GM12878 (cell line): ENCODE measurements around the gene NPAS3. TPM values are rescaled to one million over a fixed set of nuclear protein-coding genes. Genes with fewer than 3 reads are reported as not detected.

Source experiments
- ATAC-seq: fragments of 200-7000 bp; cut with Tn5 transposase; 3 replicates; pipeline ENCODE4 v1.9.1; 2020; ENCODE audit warnings: mild to moderate bottlenecking, moderate library complexity
- BruUV-seq: library from RNA; stranded (reverse); fragments of 400-500 nt; replicated peaks from 2 replicates; lab custom pipeline; 2021; lab: Mats Ljungman, UMichigan
- CTCF ChIA-PET: fragments of 300-600 bp; sonication (Branson Sonifier 250); formaldehyde crosslinking; extraction: SDS; loops from one replicate; lab custom pipeline; 2021; ENCODE audit warnings: inconsistent platforms; lab: Yijun Ruan, JAX
- POLR2A ChIA-PET: fragments of 350-600 bp; formaldehyde crosslinking; extraction: SDS; loops from one replicate; lab custom pipeline; 2021; ENCODE audit warnings: inconsistent platforms; lab: Charles Lee
- RAD21 ChIA-PET: fragments of 300-600 bp; sonication (Branson Sonifier 250); formaldehyde crosslinking; loops from one replicate; lab custom pipeline; 2023; ENCODE audit warnings: antibody characterized with exemption; ENCODE audit not compliant: unreplicated experiment; lab: Charles Lee
- SMC1A ChIA-PET: fragments of 300-600 bp; sonication (Branson Sonifier 250); formaldehyde crosslinking; loops from one replicate; lab custom pipeline; 2023; ENCODE audit not compliant: unreplicated experiment, uncharacterized antibody; lab: Charles Lee
- DNase-seq: peaks from one replicate; pipeline ENCODE4 v3.0.0-alpha.2; 2011; ENCODE audit warnings: low read depth, low spot score
- FAIRE-seq: peaks from 3 replicates; lab custom pipeline; 2011; peaks lifted over from hg19 to GRCh38; lab: Jason Lieb, UNC
- H2AFZ ChIP-seq: 2 replicates; pipeline ENCODE4 v1.6.0; 2011; ENCODE audit warnings: low read depth, low read length, control low read depth; ENCODE audit not compliant: control insufficient read depth
- H3K27ac ChIP-seq: 2 replicates; pipeline ENCODE4 v1.5.1; 2011; ENCODE audit warnings: control low read depth; ENCODE audit not compliant: control insufficient read depth, insufficient read depth
- H3K27me3 ChIP-seq, 2 experiments: replicated peaks in 1 of 2; 2 replicates each; pipeline versions ENCODE4 v1.6.0 to v1.6.1; 2011; ENCODE audit warnings: low read length in 1 of 2; ENCODE audit not compliant: control insufficient read depth in 2 of 2, insufficient read depth in 2 of 2
- H3K36me3 ChIP-seq, 2 experiments: 2 replicates each; pipeline ENCODE4 v1.5.1; 2011; ENCODE audit warnings: low read length in 1 of 2; ENCODE audit not compliant: control insufficient read depth in 2 of 2, insufficient read depth in 2 of 2
- H3K4me1 ChIP-seq: 2 replicates; pipeline ENCODE4 v1.6.1; 2011; ENCODE audit warnings: mild to moderate bottlenecking, low read length, moderate library complexity, mixed read lengths; ENCODE audit not compliant: control insufficient read depth, insufficient read depth
- H3K4me2 ChIP-seq: 2 replicates; pipeline ENCODE4 v1.6.0; 2011; ENCODE audit warnings: control low read depth; ENCODE audit not compliant: control insufficient read depth, insufficient read depth
- H3K4me3 ChIP-seq: fragments of 200-600 bp; sonication (generic); 2 replicates; pipeline ENCODE4 v1.5.1; 2016
- H3K79me2 ChIP-seq: 2 replicates; pipeline ENCODE4 v1.6.0; 2011; ENCODE audit warnings: low read length; ENCODE audit not compliant: control insufficient read depth, insufficient read depth
- H3K9ac ChIP-seq: 2 replicates; pipeline ENCODE4 v1.8.0; 2011; ENCODE audit warnings: low read length, control low read depth, mixed read lengths; ENCODE audit not compliant: control insufficient read depth, insufficient read depth
- H3K9me3 ChIP-seq: replicated peaks from 3 replicates; pipeline ENCODE4 v1.5.1; 2011; ENCODE audit warnings: mild to moderate bottlenecking, low read length; ENCODE audit not compliant: control insufficient read depth, insufficient read depth
- H4K20me1 ChIP-seq: 2 replicates; pipeline ENCODE4 v1.6.0; 2011; ENCODE audit not compliant: control insufficient read depth, insufficient read depth
- CBFB ChIP-seq: IDR thresholded peaks from 2 replicates; pipeline ENCODE4 v1.6.1; 2016; ENCODE audit warnings: antibody characterized with exemption, low read depth
- CREB1 ChIP-seq: IDR thresholded peaks from 2 replicates; pipeline ENCODE4 v1.6.1; 2012; ENCODE audit warnings: low read depth, mild to moderate bottlenecking, inconsistent platforms
- EED ChIP-seq: sonication (generic); IDR thresholded peaks from 2 replicates; pipeline ENCODE4 v1.6.1; 2016; ENCODE audit warnings: antibody characterized with exemption, low read depth
- IKZF2 ChIP-seq, 2 experiments: fragments of 450-650 bp; IDR thresholded peaks; 2 replicates each; pipeline ENCODE4 v1.6.1; 2017; ENCODE audit warnings: mild to moderate bottlenecking in 2 of 2, moderate library complexity in 2 of 2
- SP1 ChIP-seq: IDR thresholded peaks from one replicate; pipeline ENCODE4 v1.6.1; 2011; ENCODE audit warnings: low read depth, low read length
- SUZ12 ChIP-seq: fragments of 200-600 bp; sonication (generic); IDR thresholded peaks from one replicate; pipeline ENCODE4 v1.6.1; 2018; ENCODE audit warnings: antibody characterized with exemption, mild to moderate bottlenecking; ENCODE audit not compliant: unreplicated experiment
- TCF12 ChIP-seq: IDR thresholded peaks from 2 replicates; pipeline ENCODE4 v1.6.1; 2011; ENCODE audit warnings: low read depth, mild to moderate bottlenecking, low read length
- ZNF207 ChIP-seq: fragments of 450-650 bp; IDR thresholded peaks from 2 replicates; pipeline ENCODE4 v1.6.1; 2014; ENCODE audit warnings: antibody characterized with exemption, mild to moderate bottlenecking, borderline replicate concordance
- in situ Hi-C: fragments of 300-500 bp; cut with MboI; formaldehyde crosslinking; loops from 9 replicates; pipeline ENCODE4 v1.14.3; 2018; ENCODE audit warnings: mixed read lengths
- intact Hi-C: fragments of 100-400 bp; cut with micrococcal nuclease; formaldehyde crosslinking; loops from one replicate; pipeline ENCODE4 v1.14.2; 2022; ENCODE audit not compliant: unreplicated experiment
- polyA plus RNA-seq, 11 experiments: library from polyadenylated mRNA; depleted of rRNA in 4 of 11; unstranded in 6 of 11; stranded (reverse) in 5 of 11; fragments of >200 nt; fragmentation: Nextera tagmentation in 4 of 11; fragmentation: Illumina TruSeq in 1 of 11; extraction: Ambion mirVana in 4 of 11; extraction: Trizol in 1 of 11; gene quantifications; 1 replicate in 1 of 11; 2 replicates in 10 of 11; pipeline versions ENCODE4 v1.2.1 to v1.2.3, GENCODE V29; 2011 to 2016; ENCODE audit warnings: inconsistent platforms in 2 of 11, missing spikeins in 2 of 11, low read depth in 1 of 11
- total RNA-seq, 4 experiments: library from RNA; depleted of rRNA in 3 of 4; stranded (reverse); fragments of >200 nt in 3 of 4; fragmentation: Illumina TruSeq in 1 of 4; extraction: Trizol in 1 of 4; gene quantifications; 2 replicates each; pipeline versions ENCODE4 v1.2.1 to v1.2.3, GENCODE V29; 2013 to 2021
- TF ChIP-seq, protein P1 (sequence below): fragments of 450-650 bp; formaldehyde crosslinking; IDR thresholded peaks from 2 replicates; pipeline ENCODE4 v1.4.0; 2020; ENCODE audit warnings: mild to moderate bottlenecking, moderate library complexity
- TF ChIP-seq, protein P2 (sequence below): fragments of 450-650 bp; IDR thresholded peaks from 2 replicates; pipeline ENCODE4 v1.6.1; 2018; ENCODE audit warnings: borderline replicate concordance, mild to moderate bottlenecking; ENCODE audit not compliant: partially characterized antibody
- TF ChIP-seq, protein P3 (sequence below): IDR thresholded peaks from 2 replicates; pipeline ENCODE4 v1.6.1; 2012; ENCODE audit warnings: improper control_type of control experiment, low read depth, low read length; ENCODE audit not compliant: insufficient replicate concordance

Gene NPAS3
- total and polyA plus RNA-seq, 10 of the 15 experiments (the other 5 are each of a cell fraction or from before 2014, with no cell fraction given) = under 0.01 to 2.7 (median 0.03) TPM; not detected in 6

DNA sequence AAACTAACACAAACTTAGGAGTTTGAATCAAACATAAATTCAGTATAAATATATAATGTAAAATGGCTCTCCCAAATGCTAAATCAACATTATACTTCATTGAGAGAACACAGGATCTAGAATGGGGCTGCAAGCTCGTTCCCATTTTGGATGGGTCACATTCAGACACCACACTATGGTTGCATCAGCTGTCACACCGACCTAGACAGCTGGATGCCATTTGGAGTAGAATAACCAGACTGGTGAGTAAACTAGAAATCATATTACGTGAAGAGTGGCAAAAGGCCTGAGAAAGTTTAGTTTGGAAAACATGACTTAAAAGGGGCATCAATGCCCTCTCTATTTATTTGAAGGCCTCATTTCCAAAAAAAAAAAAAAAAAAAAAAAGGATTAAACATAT is 430.4 kb downstream of the NPAS3 start (continued):
- TF ChIP-seq, protein P1, sequence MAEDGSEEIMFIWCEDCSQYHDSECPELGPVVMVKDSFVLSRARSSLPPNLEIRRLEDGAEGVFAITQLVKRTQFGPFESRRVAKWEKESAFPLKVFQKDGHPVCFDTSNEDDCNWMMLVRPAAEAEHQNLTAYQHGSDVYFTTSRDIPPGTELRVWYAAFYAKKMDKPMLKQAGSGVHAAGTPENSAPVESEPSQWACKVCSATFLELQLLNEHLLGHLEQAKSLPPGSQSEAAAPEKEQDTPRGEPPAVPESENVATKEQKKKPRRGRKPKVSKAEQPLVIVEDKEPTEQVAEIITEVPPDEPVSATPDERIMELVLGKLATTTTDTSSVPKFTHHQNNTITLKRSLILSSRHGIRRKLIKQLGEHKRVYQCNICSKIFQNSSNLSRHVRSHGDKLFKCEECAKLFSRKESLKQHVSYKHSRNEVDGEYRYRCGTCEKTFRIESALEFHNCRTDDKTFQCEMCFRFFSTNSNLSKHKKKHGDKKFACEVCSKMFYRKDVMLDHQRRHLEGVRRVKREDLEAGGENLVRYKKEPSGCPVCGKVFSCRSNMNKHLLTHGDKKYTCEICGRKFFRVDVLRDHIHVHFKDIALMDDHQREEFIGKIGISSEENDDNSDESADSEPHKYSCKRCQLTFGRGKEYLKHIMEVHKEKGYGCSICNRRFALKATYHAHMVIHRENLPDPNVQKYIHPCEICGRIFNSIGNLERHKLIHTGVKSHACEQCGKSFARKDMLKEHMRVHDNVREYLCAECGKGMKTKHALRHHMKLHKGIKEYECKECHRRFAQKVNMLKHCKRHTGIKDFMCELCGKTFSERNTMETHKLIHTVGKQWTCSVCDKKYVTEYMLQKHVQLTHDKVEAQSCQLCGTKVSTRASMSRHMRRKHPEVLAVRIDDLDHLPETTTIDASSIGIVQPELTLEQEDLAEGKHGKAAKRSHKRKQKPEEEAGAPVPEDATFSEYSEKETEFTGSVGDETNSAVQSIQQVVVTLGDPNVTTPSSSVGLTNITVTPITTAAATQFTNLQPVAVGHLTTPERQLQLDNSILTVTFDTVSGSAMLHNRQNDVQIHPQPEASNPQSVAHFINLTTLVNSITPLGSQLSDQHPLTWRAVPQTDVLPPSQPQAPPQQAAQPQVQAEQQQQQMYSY (CRISPR knock-in tag) = no peak
- TF ChIP-seq CBFB = no peak
- TF ChIP-seq EED = no peak
- TF ChIP-seq, all 136 proteins: peak for 0

DNA sequence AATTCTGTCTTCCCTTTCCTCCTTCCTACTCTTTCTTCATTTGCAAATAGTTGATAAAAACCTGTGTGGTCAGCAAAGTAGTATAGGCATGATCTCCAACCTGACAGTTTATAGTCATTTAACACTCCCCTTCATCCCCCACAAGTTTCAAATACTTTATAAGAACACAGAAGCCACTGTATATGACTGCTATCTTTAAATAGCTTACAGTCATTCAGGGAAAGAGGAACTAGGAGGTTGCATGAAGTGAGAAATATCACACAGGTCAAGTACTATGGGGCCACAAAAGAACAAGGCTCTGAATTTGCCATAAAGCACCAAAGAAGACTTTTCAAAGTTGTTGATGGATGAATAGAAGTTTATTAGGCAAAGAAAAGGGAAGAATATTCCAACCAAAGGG is 431.3 kb downstream of the NPAS3 start:
- H3K36me3 ChIP-seq = no peaks in the 10 kb centered on the region
- ChIA-PET SMC1A (no interaction called here), POLR2A (no interaction called here), CTCF (interaction anchor here (0.6 kb wide), 1 partner anchor 365 kb away, joined by 3 read pairs; no protein-coding TSS in a partner anchor), RAD21 (interaction anchor here (0.9 to 1.7 kb wide), 3 partner anchors 109 to 423 kb away, joined by 3 to 7 read pairs (median 5); no protein-coding TSS in a partner anchor)
- no peak overlapping the region for H3K9ac ChIP-seq
- H3K4me3 ChIP-seq = no peak overlapping the region
- FAIRE-seq (peak; percentile 56), DNase-seq (peak; percentile 33), ATAC-seq (peak; percentile 95)
- in situ Hi-C loops (no loop called here), intact Hi-C loops (no loop called here)
- H3K79me2 ChIP-seq = no peaks in the 10 kb centered on the region
- no peaks in the 10 kb centered on the region for H4K20me1 ChIP-seq
- no peak overlapping the region for H3K27ac ChIP-seq
- H3K9me3 ChIP-seq = no peaks in the 10 kb centered on the region; the same call in 2 of the 3 replicates
- H3K4me2 ChIP-seq = peak overlapping the region; percentile 36; the same call in 1 of the 2 replicates
- no peak overlapping the region for H2AFZ ChIP-seq
- peaks cover 10% of the 10 kb centered on the region for H3K4me1 ChIP-seq
- no TSS peak for BruUV-seq
- H3K27me3 ChIP-seq = no peaks in the 10 kb centered on the region
- TF ChIP-seq SP1 = peak; percentile 17
- TF ChIP-seq, protein P2, sequence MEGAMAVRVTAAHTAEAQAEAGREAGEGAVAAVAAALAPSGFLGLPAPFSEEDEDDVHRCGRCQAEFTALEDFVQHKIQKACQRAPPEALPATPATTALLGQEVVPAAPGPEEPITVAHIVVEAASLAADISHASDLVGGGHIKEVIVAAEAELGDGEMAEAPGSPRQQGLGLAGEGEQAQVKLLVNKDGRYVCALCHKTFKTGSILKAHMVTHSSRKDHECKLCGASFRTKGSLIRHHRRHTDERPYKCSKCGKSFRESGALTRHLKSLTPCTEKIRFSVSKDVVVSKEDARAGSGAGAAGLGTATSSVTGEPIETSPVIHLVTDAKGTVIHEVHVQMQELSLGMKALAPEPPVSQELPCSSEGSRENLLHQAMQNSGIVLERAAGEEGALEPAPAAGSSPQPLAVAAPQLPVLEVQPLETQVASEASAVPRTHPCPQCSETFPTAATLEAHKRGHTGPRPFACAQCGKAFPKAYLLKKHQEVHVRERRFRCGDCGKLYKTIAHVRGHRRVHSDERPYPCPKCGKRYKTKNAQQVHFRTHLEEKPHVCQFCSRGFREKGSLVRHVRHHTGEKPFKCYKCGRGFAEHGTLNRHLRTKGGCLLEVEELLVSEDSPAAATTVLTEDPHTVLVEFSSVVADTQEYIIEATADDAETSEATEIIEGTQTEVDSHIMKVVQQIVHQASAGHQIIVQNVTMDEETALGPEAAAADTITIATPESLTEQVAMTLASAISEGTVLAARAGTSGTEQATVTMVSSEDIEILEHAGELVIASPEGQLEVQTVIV = no peak
- TF ChIP-seq TCF12 = no peak
- no peak for TF ChIP-seq ZNF207
- TF ChIP-seq, protein P3, sequence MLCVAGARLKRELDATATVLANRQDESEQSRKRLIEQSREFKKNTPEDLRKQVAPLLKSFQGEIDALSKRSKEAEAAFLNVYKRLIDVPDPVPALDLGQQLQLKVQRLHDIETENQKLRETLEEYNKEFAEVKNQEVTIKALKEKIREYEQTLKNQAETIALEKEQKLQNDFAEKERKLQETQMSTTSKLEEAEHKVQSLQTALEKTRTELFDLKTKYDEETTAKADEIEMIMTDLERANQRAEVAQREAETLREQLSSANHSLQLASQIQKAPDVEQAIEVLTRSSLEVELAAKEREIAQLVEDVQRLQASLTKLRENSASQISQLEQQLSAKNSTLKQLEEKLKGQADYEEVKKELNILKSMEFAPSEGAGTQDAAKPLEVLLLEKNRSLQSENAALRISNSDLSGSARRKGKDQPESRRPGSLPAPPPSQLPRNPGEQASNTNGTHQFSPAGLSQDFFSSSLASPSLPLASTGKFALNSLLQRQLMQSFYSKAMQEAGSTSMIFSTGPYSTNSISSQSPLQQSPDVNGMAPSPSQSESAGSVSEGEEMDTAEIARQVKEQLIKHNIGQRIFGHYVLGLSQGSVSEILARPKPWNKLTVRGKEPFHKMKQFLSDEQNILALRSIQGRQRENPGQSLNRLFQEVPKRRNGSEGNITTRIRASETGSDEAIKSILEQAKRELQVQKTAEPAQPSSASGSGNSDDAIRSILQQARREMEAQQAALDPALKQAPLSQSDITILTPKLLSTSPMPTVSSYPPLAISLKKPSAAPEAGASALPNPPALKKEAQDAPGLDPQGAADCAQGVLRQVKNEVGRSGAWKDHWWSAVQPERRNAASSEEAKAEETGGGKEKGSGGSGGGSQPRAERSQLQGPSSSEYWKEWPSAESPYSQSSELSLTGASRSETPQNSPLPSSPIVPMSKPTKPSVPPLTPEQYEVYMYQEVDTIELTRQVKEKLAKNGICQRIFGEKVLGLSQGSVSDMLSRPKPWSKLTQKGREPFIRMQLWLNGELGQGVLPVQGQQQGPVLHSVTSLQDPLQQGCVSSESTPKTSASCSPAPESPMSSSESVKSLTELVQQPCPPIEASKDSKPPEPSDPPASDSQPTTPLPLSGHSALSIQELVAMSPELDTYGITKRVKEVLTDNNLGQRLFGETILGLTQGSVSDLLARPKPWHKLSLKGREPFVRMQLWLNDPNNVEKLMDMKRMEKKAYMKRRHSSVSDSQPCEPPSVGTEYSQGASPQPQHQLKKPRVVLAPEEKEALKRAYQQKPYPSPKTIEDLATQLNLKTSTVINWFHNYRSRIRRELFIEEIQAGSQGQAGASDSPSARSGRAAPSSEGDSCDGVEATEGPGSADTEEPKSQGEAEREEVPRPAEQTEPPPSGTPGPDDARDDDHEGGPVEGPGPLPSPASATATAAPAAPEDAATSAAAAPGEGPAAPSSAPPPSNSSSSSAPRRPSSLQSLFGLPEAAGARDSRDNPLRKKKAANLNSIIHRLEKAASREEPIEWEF = no peak
- TF ChIP-seq CREB1 = no peak
- peak; percentile 92 for TF ChIP-seq IKZF2 (IDR thresholded peaks at IDR 0.05)
- TF ChIP-seq SUZ12 = no peak
